CD4-positive, alpha-beta memory T cell (primary cell): ENCODE data around the gene RAP2C. TPM values are rescaled to one million over a fixed set of nuclear protein-coding genes. Genes with fewer than 3 reads are reported as not detected.

Experiments used
- CTCF ChIA-PET: fragments of 350-600 bp; sonication (Branson Sonifier 250); formaldehyde crosslinking; loops from one replicate; lab custom pipeline; 2021; ENCODE audit warnings: inconsistent platforms; ENCODE audit not compliant: partially characterized antibody; lab: Charles Lee
- POLR2A ChIA-PET: fragments of 350-600 bp; sonication (Branson Sonifier 250); formaldehyde crosslinking; loops from one replicate; lab custom pipeline; 2021; ENCODE audit not compliant: partially characterized antibody; lab: Charles Lee
- DNase-seq, 5 donors: peaks; one replicate each; pipeline versions ENCODE4 v3.0.0 to v3.0.0-alpha.2; 2020 to 2022; ENCODE audit warnings: mixed read lengths in 1 of 5
- H3K27ac ChIP-seq: one replicate; pipeline ENCODE4 v1.7.0; 2013; ENCODE audit warnings: low read depth, low read length
- H3K27me3 ChIP-seq: 2 replicates; pipeline ENCODE4 v1.7.0; 2013; ENCODE audit warnings: mild to moderate bottlenecking, low read length, moderate library complexity; ENCODE audit not compliant: insufficient read depth
- H3K36me3 ChIP-seq: 2 replicates; pipeline ENCODE4 v1.7.0; 2013; ENCODE audit warnings: mild to moderate bottlenecking, low read length, moderate library complexity; ENCODE audit not compliant: insufficient read depth
- H3K4me1 ChIP-seq: 2 replicates; pipeline ENCODE4 v1.7.0; 2013; ENCODE audit warnings: mild to moderate bottlenecking, low read length, moderate library complexity; ENCODE audit not compliant: insufficient read depth
- H3K4me3 ChIP-seq, 2 donors: one replicate each; pipeline ENCODE4 v1.7.0; 2013; ENCODE audit warnings: low read length in 2 of 2, mild to moderate bottlenecking in 1 of 2
- H3K9me3 ChIP-seq, 2 donors: one replicate each; pipeline ENCODE4 v1.7.0; 2013; ENCODE audit warnings: low read length in 2 of 2, control low read depth in 1 of 2; ENCODE audit not compliant: control insufficient read depth in 1 of 2
- H3K27ac Mint-ChIP-seq, 7 donors: one replicate each; pipeline ENCODE4 v1.8.0; 2020 to 2021; ENCODE audit warnings: mixed read lengths in 7 of 7, mild to moderate bottlenecking in 6 of 7, inconsistent platforms in 3 of 7, moderate library complexity in 3 of 7
- H3K27me3 Mint-ChIP-seq, 2 donors: one replicate each; pipeline ENCODE4 v1.8.0; 2020 to 2021; ENCODE audit warnings: mixed read lengths in 2 of 2
- H3K36me3 Mint-ChIP-seq, 2 donors: one replicate each; pipeline ENCODE4 v1.8.0; 2020 to 2021; ENCODE audit warnings: mixed read lengths in 2 of 2, inconsistent platforms in 1 of 2, mild to moderate bottlenecking in 1 of 2
- H3K4me1 Mint-ChIP-seq, 4 donors: one replicate each; pipeline ENCODE4 v1.8.0; 2020 to 2021; ENCODE audit warnings: mixed read lengths in 4 of 4, mild to moderate bottlenecking in 1 of 4
- H3K4me3 Mint-ChIP-seq, 8 donors: one replicate each; pipeline ENCODE4 v1.8.0; 2020 to 2021; ENCODE audit warnings: mixed read lengths in 8 of 8, mild to moderate bottlenecking in 7 of 8, moderate library complexity in 6 of 8, inconsistent platforms in 3 of 8
- H3K9me3 Mint-ChIP-seq, 8 donors: one replicate each; pipeline ENCODE4 v1.8.0; 2020 to 2021; ENCODE audit warnings: mixed read lengths in 8 of 8, mild to moderate bottlenecking in 5 of 8, inconsistent platforms in 3 of 8, moderate library complexity in 1 of 8
- intact Hi-C: fragments of 100-400 bp; cut with micrococcal nuclease; formaldehyde crosslinking; loops from one replicate; pipeline ENCODE4 v1.15.1; 2023
- polyA plus RNA-seq, 2 donors: library from polyadenylated mRNA; unstranded; fragments of 300-500 nt; fragmentation: Illumina TruSeq; gene quantifications; one replicate each; pipeline ENCODE4 v1.2.3, GENCODE V29; 2021
- total RNA-seq, 2 experiments: library from RNA; stranded (reverse); gene quantifications; one replicate each; pipeline ENCODE4 v1.2.3, GENCODE V29; 2021

RAP2C gene
- total and polyA plus RNA-seq, 4 experiments from 2014 or later = 15.2 to 30.8 (median 24.5) TPM

DNA sequence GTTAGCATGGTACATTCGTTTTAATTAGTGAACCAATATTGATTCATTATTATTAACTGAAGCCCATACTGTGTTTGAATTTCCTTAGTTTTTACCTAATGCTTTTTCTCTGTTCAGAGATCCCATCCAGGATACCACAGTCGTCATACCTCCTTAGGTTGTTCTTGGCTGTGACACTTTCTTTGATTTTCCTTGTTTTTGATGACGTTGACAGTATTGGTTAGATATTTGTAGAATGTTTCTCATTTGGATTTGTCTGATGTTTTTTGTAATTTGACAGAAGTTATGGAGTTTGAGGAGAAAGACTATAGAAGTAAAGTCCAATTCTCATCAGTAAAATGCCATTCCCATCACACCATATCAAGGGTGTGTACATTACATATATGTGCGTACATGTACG, 16.2 kb upstream of the RAP2C start:
- no peak overlapping the region for H3K4me3 Mint-ChIP-seq
- H3K27ac ChIP-seq = no peak overlapping the region
- H3K27ac Mint-ChIP-seq = no peak overlapping the region
- H3K9me3 Mint-ChIP-seq = no peaks in the 10 kb centered on the region
- peaks cover 0 to 3% (median under 1%) of the 10 kb centered on the region in 4 donors for H3K4me1 Mint-ChIP-seq
- H3K27me3 ChIP-seq = no peaks in the 10 kb centered on the region
- CTCF ChIA-PET = no interaction called here
- no peaks in the 10 kb centered on the region for H3K36me3 Mint-ChIP-seq
- intact Hi-C loops = no loop called here
- H3K4me3 ChIP-seq = no peak overlapping the region
- no peaks in the 10 kb centered on the region for H3K27me3 Mint-ChIP-seq
- no peak for DNase-seq
- no peaks in the 10 kb centered on the region for H3K4me1 ChIP-seq
- POLR2A ChIA-PET = no interaction called here
- H3K36me3 ChIP-seq = no peaks in the 10 kb centered on the region
- no peaks in the 10 kb centered on the region for H3K9me3 ChIP-seq

DNA sequence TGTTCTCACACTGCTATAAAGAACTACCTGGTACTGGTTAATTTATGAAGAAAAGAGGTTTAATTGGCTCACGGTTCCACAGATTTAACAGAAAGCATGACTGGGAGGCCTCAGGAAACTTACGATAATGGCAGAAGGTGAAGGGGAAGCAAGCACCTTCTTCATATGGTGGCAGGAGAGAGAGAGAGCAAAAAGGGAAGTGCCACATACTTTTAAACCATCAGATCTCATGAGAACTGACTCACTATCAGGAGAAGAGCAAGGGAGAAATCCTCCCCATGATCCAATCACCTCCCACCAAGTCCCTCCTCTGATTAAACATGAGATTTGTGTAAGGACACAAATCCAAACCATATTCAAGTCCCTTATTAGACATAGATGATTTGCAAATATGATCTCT, 12.3 kb upstream of the RAP2C start:
- CTCF ChIA-PET = no interaction called here
- no peak for DNase-seq
- POLR2A ChIA-PET = no interaction called here
- Histone ChIP-seq H3K4me1 (no peaks in the 10 kb centered on the region), H3K9me3 (no peaks in the 10 kb centered on the region), H3K27ac (no peak overlapping the region), H3K27me3 (no peaks in the 10 kb centered on the region), H3K4me3 (no peak overlapping the region), H3K36me3 (no peaks in the 10 kb centered on the region)
- Mint-ChIP-seq H3K36me3 (no peaks in the 10 kb centered on the region), H3K9me3 (no peaks in the 10 kb centered on the region), H3K4me3 (no peak overlapping the region), H3K4me1 (peaks cover 2 to 6% (median 4%) of the 10 kb centered on the region in 4 donors), H3K27me3 (no peaks in the 10 kb centered on the region), H3K27ac (no peak overlapping the region)
- intact Hi-C loops = no loop called here

DNA sequence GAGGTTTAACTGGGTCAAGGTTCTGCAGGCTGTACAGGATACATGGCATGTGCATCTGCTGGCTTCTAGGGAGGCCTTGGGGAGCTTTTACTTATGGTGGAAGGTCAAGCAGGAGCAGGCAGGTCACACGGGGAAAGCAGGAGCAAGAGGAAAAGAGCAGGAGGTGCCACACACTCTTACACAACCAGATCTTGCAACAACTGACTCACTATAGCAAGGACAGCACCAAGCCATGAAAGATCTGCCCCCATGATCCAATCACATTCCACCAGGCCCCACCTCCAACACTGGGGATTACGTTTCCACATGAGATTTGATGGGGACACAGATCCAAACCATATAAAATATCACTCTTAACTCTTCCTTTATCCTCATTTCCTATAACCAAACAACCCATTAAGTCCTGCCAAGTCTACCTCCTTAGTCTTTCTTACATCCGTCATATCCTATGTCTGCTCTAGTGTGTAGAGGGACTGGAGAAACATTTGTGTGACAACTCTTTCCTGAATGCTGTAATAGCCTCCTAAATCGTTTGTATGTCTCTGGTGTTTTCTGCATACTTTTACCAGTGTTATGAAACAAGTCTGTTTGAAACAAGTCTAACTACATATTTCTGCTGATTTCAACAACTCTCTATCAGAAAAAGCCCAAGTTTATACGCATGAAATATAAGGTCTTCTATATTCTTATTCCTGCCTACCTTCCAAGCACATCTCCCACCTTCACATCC, 8.3 kb upstream of the RAP2C start:
- H3K27me3 Mint-ChIP-seq = no peaks in the 10 kb centered on the region
- intact Hi-C loops = loop anchor here (5.0 kb wide), 1 partner anchor 385 kb away; no protein-coding TSS in a partner anchor
- no peak for DNase-seq
- H3K4me3 ChIP-seq = no peak overlapping the region
- H3K36me3 ChIP-seq = no peaks in the 10 kb centered on the region
- no peak overlapping the region for H3K4me3 Mint-ChIP-seq
- no peak overlapping the region for H3K27ac Mint-ChIP-seq
- no peak overlapping the region for H3K27ac ChIP-seq
- POLR2A ChIA-PET = no interaction called here
- peaks cover 2 to 6% (median 3%) of the 10 kb centered on the region in 4 donors for H3K4me1 Mint-ChIP-seq
- H3K4me1 ChIP-seq = no peaks in the 10 kb centered on the region
- CTCF ChIA-PET = interaction anchor here (1.2 to 1.6 kb wide), 3 partner anchors 8 to 388 kb away, joined by 4 to 11 read pairs (median 4); partner anchors contain the start of gene RAP2C
- no peaks in the 10 kb centered on the region for H3K9me3 ChIP-seq
- no peaks in the 10 kb centered on the region for H3K27me3 ChIP-seq
- no peaks in the 10 kb centered on the region for H3K9me3 Mint-ChIP-seq
- no peaks in the 10 kb centered on the region for H3K36me3 Mint-ChIP-seq

- peak in 1 of 5 donors; percentile 9 for DNase-seq
- Histone ChIP-seq H3K9me3 (no peaks in the 10 kb centered on the region), H3K4me1 (no peaks in the 10 kb centered on the region), H3K4me3 (no peak overlapping the region), H3K27me3 (no peaks in the 10 kb centered on the region), H3K36me3 (no peaks in the 10 kb centered on the region), H3K27ac (no peak overlapping the region)
- ChIA-PET POLR2A (no interaction called here), CTCF (interaction anchor here (0.7 to 1.6 kb wide), 5 partner anchors 134 to 406 kb away, joined by 3 to 11 read pairs (median 3); no protein-coding TSS in a partner anchor)
- Mint-ChIP-seq H3K27ac (no peak overlapping the region), H3K9me3 (no peaks in the 10 kb centered on the region), H3K4me3 (no peak overlapping the region), H3K36me3 (no peaks in the 10 kb centered on the region), H3K4me1 (peaks cover under 1 to 6% (median 3%) of the 10 kb centered on the region in 4 donors), H3K27me3 (no peaks in the 10 kb centered on the region)
- intact Hi-C loops = loop anchor here (1.0 to 5.0 kb wide), 2 partner anchors 386 to 405 kb away; no protein-coding TSS in a partner anchor
Measured at GRCh38 chrX:132226169-132226568, 6.9 kb upstream of the RAP2C start.

DNA sequence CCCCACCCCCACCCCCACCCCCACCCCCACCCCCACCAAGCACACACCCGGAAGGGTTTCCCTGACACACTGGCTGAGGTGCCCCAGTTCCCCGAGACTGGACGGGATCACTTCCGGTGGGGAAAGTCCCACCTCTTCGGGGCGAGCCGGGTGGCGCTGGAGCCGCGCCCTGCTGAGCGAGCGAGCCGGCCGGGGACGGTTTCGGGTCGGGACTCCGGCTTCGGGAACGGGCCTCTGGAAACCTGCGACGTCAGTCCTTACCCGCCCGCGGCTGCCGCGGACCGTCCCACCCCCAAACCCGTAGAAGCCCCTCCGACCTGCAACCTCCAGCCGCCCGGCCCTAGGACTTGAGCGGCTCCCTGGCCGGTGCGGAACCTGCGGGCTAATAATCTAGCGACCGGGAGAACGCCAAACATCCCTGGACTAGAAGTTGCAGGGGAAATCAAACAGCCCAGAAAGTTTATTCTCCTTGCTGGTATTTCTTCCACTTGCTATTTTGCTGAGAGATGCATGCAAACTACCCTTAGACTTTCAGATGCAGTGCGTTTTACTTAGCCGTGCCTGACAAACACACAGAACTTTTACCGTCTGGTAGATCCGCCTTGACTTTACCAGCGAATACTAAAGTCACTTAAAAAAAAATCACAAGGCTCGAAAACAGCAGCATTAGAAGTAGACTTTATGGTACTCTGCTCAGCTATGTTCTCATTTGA, 991 bp downstream of the RAP2C start:
- Mint-ChIP-seq H3K9me3 (peaks cover 0 to 2% (median 0%) of the 10 kb centered on the region in 8 donors), H3K4me1 (peaks cover 24 to 50% (median 26%) of the 10 kb centered on the region in 4 donors), H3K27me3 (no peaks in the 10 kb centered on the region), H3K4me3 (peak overlapping the region; percentile 73 to 96 (median 86)), H3K36me3 (peaks cover 0 to 27% of the 10 kb centered on the region in 2 donors), H3K27ac (peak overlapping the region; percentile 89 to 99 (median 94))
- CTCF ChIA-PET = interaction anchor here (0.9 to 3.7 kb wide), 13 partner anchors 9 to 377 kb away, joined by 3 to 62 read pairs (median 6); no protein-coding TSS in a partner anchor
- Histone ChIP-seq H3K4me1 (peaks cover 41% of the 10 kb centered on the region), H3K27ac (peak overlapping the region; percentile 94), H3K27me3 (no peaks in the 10 kb centered on the region), H3K4me3 (peak overlapping the region; percentile 36 to 68), H3K36me3 (no peaks in the 10 kb centered on the region), H3K9me3 (no peaks in the 10 kb centered on the region)
- POLR2A ChIA-PET = interaction anchor here (1.3 to 4.2 kb wide), 4 partner anchors 126 to 376 kb away, joined by 3 to 23 read pairs (median 6); partner anchors contain the start of genes MBNL3 and STK26
- peak; percentile 78 to 91 (median 82) for DNase-seq
- intact Hi-C loops = loop anchor here (2.0 to 10.0 kb wide), 3 partner anchors 47 to 1953 kb away; partner anchors contain the start of gene ZNF280C

DNA sequence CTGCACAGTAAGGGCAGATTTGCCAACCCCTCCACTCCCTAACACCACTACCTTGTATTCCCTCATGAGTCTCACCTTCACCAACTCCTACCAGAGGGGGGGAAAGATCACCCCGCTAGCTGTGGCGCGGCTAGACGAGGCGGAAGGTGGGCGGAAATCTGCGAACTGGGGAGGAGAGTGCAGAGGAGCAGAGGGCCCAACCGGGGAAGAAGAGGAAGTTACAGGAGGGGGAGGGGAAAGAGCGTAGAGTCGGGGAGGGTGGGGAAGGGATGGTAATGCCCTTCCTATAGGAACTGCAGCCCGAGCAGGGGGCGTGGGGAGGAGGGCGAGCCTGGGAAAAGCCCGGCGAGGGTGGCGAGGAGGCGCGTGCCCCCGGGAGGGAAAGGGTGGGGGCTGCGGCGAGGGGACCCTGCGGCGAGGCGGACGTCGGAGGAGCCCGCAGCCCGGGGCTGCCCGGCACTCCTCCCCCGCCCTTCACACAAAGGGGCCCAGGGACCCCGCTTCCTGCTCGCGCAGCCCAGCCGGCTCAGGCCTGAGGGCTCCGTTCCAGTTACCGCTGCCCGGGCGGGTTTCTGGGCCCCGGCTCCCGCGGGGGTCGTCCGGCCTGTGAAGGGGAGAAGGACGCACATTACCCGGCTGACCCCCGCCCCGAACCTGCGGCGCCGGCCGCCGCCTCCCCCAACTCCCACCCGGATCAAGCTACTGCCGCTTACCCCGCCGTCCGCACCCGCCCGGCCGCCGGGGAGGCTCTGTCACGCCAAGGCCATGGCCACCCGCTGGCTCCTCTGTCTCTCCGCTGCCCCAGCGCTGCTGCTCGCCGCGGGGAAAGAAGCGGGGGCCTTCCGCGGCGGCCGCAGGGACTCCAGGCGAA, 1.8 kb downstream of the RAP2C start:
- peaks cover 29 to 57% (median 32%) of the 10 kb centered on the region in 4 donors for H3K4me1 Mint-ChIP-seq
- H3K4me3 ChIP-seq = peak overlapping the region; percentile 78 to 81
- H3K27ac Mint-ChIP-seq = peak overlapping the region; percentile 96 to 99 (median 99)
- peak overlapping the region; percentile 93 to 98 (median 96) for H3K4me3 Mint-ChIP-seq
- peaks cover 0 to 2% (median 0%) of the 10 kb centered on the region in 8 donors for H3K9me3 Mint-ChIP-seq
- intact Hi-C loops = loop anchor here (2.0 to 10.0 kb wide), 4 partner anchors 47 to 1953 kb away; partner anchors contain the start of genes MBNL3 and ZNF280C
- DNase-seq = peak; percentile 78 to 88 (median 81)
- POLR2A ChIA-PET = interaction anchor here (0.7 to 4.2 kb wide), 7 partner anchors 9 to 376 kb away, joined by 3 to 23 read pairs (median 3); partner anchors contain the start of genes MBNL3 and STK26
- peak overlapping the region; percentile 94 for H3K27ac ChIP-seq
- no peaks in the 10 kb centered on the region for H3K27me3 ChIP-seq
- no peaks in the 10 kb centered on the region for H3K27me3 Mint-ChIP-seq
- no peaks in the 10 kb centered on the region for H3K9me3 ChIP-seq
- peaks cover 49% of the 10 kb centered on the region for H3K4me1 ChIP-seq
- CTCF ChIA-PET = interaction anchor here (1.1 kb wide), 1 partner anchor 9 kb away, joined by 3 read pairs; no protein-coding TSS in a partner anchor
- H3K36me3 ChIP-seq = no peaks in the 10 kb centered on the region
- peaks cover 2 to 32% of the 10 kb centered on the region in 2 donors for H3K36me3 Mint-ChIP-seq
